Thyroid gland (tissue), 4 donors: ENCODE measurements around the gene VPS39. TPM values are rescaled to one million over a fixed set of nuclear protein-coding genes. Genes with fewer than 3 reads are reported as not detected.

ENCODE experiments used
- DNase-seq, 2 donors: peaks; one replicate each; pipeline ENCODE4 v3.0.0-alpha.2; 2019
- H3K27ac ChIP-seq, 3 donors: fragments of 200-600 bp; sonication (generic); 1 replicate in 2 of 3; 2 replicates in 1 of 3; pipeline ENCODE4 v1.5.1; 2016 to 2019; ENCODE audit warnings: mild to moderate bottlenecking in 1 of 3, moderate library complexity in 1 of 3
- H3K27me3 ChIP-seq: fragments of 200-600 bp; sonication (generic); one replicate; pipeline ENCODE4 v1.5.1; 2019
- H3K36me3 ChIP-seq, 2 donors: fragments of 200-600 bp; sonication (generic); one replicate each; pipeline ENCODE4 v1.5.1; 2016 to 2019
- H3K4me1 ChIP-seq, 2 donors: fragments of 200-600 bp; sonication (generic); one replicate each; pipeline ENCODE4 v1.5.1; 2017 to 2019
- H3K4me3 ChIP-seq, 3 donors: fragments of 200-600 bp; sonication (generic); replicated peaks in 1 of 3; 1 replicate in 2 of 3; 2 replicates in 1 of 3; pipeline ENCODE4 v1.5.1; 2016; ENCODE audit warnings: mild to moderate bottlenecking in 1 of 3
- H3K9me3 ChIP-seq: fragments of 200-600 bp; sonication (generic); one replicate; pipeline ENCODE4 v1.5.1; 2017
- POLR2A ChIP-seq, 2 donors: fragments of 450-650 bp; IDR thresholded peaks; one replicate each; pipeline ENCODE4 v1.6.1; 2017; ENCODE audit warnings: antibody characterized with exemption in 2 of 2, mild to moderate bottlenecking in 2 of 2, moderate library complexity in 1 of 2
- WGBS, 2 donors: methylation state at CpG; one replicate each; pipeline ENCODE4 v1.1.5; 2017; 5-methylcytosine and 5-hydroxymethylcytosine counted together
- intact Hi-C: fragments of 100-400 bp; cut with DNase I; formaldehyde crosslinking; loops from one replicate; pipeline ENCODE4 v1.15.1; 2023
- microRNA counts, 2 donors: library from miRNA; unstranded; fragments of <30 nt; microRNA quantifications; one replicate each; lab custom pipeline; 2016 to 2017
- microRNA-seq: library from miRNA; unstranded; fragments of <30 nt; microRNA quantifications from one replicate; pipeline ENCODE4, GENCODE V29; 2016
- small RNA-seq: library from RNA; depleted of rRNA; stranded (forward); fragments of <200 nt; gene quantifications from one replicate; pipeline ENCODE3, GENCODE V24; 2016
- total RNA-seq, 4 donors: library from RNA; depleted of rRNA; stranded (reverse); fragments of >200 nt; gene quantifications; one replicate each; pipeline ENCODE4 v1.2.3, GENCODE V29; 2016
- TF ChIP-seq, protein P1 (sequence below), 6 experiments: fragments of 200-600 bp in 3 of 6; fragments of 450-650 bp in 3 of 6; sonication (generic) in 3 of 6; IDR thresholded peaks; one replicate each; pipeline ENCODE4 v1.5.1; 2016 to 2019; ENCODE audit warnings: antibody characterized with exemption in 6 of 6, mild to moderate bottlenecking in 2 of 6, inconsistent platforms in 1 of 6, moderate library complexity in 1 of 6

Gene VPS39
- total RNA-seq, 4 donors from 2014 or later, result 75.0 to 156 (median 107) TPM

DNA sequence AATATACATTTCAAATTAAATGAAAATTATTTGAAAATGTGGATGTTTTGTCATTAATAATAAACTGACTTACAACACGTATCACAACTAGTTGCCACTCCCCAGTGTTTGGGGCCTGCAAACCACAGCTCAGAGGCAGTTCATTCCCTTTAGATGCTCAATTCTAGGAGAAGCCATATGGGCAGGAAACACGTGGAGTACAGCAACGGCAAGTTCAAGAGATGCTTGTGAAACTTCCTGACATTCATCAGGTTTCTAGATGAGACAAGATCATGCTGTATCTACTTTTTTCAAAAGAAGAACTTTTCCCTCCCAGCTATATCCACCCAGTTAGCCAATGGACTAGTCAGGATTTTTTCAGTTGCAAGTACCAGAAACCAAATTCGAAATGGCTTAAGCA lies 96.2 kb downstream of the VPS39 start:
- H3K27ac ChIP-seq, result no peak overlapping the region
- DNase-seq, result no peak
- H3K4me1 ChIP-seq, result peaks cover 0 to under 1% of the 10 kb centered on the region in 2 donors
- no peak for TF ChIP-seq POLR2A (IDR thresholded peaks at IDR 0.05)
- TF ChIP-seq, protein P1, sequence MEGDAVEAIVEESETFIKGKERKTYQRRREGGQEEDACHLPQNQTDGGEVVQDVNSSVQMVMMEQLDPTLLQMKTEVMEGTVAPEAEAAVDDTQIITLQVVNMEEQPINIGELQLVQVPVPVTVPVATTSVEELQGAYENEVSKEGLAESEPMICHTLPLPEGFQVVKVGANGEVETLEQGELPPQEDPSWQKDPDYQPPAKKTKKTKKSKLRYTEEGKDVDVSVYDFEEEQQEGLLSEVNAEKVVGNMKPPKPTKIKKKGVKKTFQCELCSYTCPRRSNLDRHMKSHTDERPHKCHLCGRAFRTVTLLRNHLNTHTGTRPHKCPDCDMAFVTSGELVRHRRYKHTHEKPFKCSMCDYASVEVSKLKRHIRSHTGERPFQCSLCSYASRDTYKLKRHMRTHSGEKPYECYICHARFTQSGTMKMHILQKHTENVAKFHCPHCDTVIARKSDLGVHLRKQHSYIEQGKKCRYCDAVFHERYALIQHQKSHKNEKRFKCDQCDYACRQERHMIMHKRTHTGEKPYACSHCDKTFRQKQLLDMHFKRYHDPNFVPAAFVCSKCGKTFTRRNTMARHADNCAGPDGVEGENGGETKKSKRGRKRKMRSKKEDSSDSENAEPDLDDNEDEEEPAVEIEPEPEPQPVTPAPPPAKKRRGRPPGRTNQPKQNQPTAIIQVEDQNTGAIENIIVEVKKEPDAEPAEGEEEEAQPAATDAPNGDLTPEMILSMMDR (IDR thresholded peaks at IDR 0.05), result no peak
- no peaks in the 10 kb centered on the region for H3K27me3 ChIP-seq
- intact Hi-C loops, result no loop called here
- WGBS, 2 donors, result 78% methylated on average over 4 of the region's 4 CpGs
- no peak overlapping the region for H3K4me3 ChIP-seq
- H3K36me3 ChIP-seq, result no peaks in the 10 kb centered on the region
- H3K9me3 ChIP-seq, result no peaks in the 10 kb centered on the region

DNA sequence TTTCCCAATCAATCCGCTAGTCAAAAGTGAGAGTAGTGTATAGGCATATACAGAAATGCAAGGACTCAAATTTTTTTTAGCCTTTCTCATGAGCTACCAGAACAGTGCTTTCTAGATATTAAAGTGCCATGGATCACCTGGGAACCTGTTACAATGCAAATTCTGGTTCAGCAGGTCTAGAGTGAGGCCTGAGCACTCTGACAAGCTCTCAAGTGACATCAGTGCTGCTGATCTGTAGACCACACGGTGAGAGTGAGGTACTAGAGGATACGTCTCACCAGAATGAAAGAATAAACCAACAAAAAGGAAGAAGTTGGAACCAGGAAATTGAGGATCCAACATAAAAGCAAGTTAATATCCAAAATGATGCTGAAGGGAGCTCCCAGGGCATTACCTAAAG lies 97.7 kb downstream of the VPS39 start:
- no peak overlapping the region for H3K4me3 ChIP-seq
- H3K36me3 ChIP-seq, result no peaks in the 10 kb centered on the region
- no peak overlapping the region for H3K27ac ChIP-seq
- peaks cover 4 to 16% of the 10 kb centered on the region in 2 donors for H3K4me1 ChIP-seq
- 43 to 53% methylated on average over 3 of the region's 3 CpGs for WGBS, 2 donors
- DNase-seq, result peak; percentile 37 to 55
- no peaks in the 10 kb centered on the region for H3K9me3 ChIP-seq
- intact Hi-C loops, result no loop called here
- H3K27me3 ChIP-seq, result no peaks in the 10 kb centered on the region
- TF ChIP-seq POLR2A (IDR thresholded peaks at IDR 0.05), result no peak
- TF ChIP-seq, protein P1 (IDR thresholded peaks at IDR 0.05), result no peak

DNA sequence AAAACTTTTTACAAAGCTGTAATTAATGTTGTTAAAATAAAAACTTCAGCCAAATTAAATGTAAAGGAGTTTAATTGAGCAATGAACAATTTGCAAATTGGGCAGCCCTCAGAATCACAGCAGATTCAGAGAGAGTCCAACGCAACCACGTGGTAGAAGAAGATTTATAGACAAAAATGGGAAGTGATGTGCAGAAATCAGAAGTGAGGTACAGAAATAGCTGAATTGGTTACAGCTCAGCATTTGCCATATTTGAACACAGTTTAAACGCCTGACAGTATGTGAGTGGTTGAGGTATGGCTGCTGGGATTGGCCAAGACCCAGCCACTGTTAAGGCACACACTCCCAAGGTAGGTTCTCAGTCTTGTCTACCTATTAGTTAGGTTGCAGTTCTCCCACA lies 99.3 kb downstream of the VPS39 start:
- no peak overlapping the region for H3K27ac ChIP-seq
- no peak overlapping the region for H3K4me3 ChIP-seq
- H3K27me3 ChIP-seq, result no peaks in the 10 kb centered on the region
- DNase-seq, result no peak
- no peaks in the 10 kb centered on the region for H3K9me3 ChIP-seq
- peaks cover 4 to 19% of the 10 kb centered on the region in 2 donors for H3K4me1 ChIP-seq
- 84 to 92% methylated on average over 3 of the region's 3 CpGs for WGBS, 2 donors
- TF ChIP-seq POLR2A (IDR thresholded peaks at IDR 0.05), result no peak
- TF ChIP-seq, protein P1 (IDR thresholded peaks at IDR 0.05), result no peak
- no peaks in the 10 kb centered on the region for H3K36me3 ChIP-seq
- intact Hi-C loops, result no loop called here

MicroRNAs encoded within 50 kb of the gene (microRNA counts, 767-probe panel; counts per million panel counts)
- 0 to 2,199 counts per million in 2 donors for microRNA hsa-miR-627 (lab: Ali Mortazavi, UCI)

Small RNAs within 50 kb of the gene (microRNA-seq; reads per million reads assigned to microRNA genes)
- gene MIR627, result 7.7 reads per million, percentile 21 among the genes with 10 or more reads in this experiment

Small RNAs within 50 kb of the gene (small RNA-seq; reads per million reads assigned to genes)
- gene MIR627, result not detected

Other genes starting within 250 kb of the VPS39 start
- 10 to 100 TPM; 29.7 to 66.7 (median 37.9) TPM for gene EHD4, start 235.7 kb downstream of the VPS39 start, total RNA-seq
- not detected for gene PLA2G4E, start 187.3 kb downstream of the VPS39 start, total RNA-seq
- not detected for gene PLA2G4D, start 113.7 kb downstream of the VPS39 start, total RNA-seq
- gene PLA2G4F, start 51.7 kb downstream of the VPS39 start, total RNA-seq, result 10 to 100 TPM in 2 of 4 donors, 1 to 10 TPM in 2; 3.9 to 24.8 (median 14.1) TPM
- gene GANC, start 64.9 kb upstream of the VPS39 start, total RNA-seq, result 10 to 100 TPM; 19.9 to 49.4 (median 22.2) TPM
- gene TMEM87A, start 65.1 kb upstream of the VPS39 start, total RNA-seq, result 100 to 1,000 TPM; 106 to 187 (median 125) TPM
- gene CAPN3, start 151.2 kb upstream of the VPS39 start, total RNA-seq, result 1 to 10 TPM; 3.0 to 6.8 (median 4.0) TPM